Measurements from ENCODE around the gene RPP14. TPM values are rescaled to one million over a fixed set of nuclear protein-coding genes. Genes with fewer than 3 reads are reported as not detected.
"Not testable (repeated sequence)": the region's sequence is repeated elsewhere in the genome, so short reads cannot be mapped to it uniquely, and the experiment has no call there.

The RPP14 gene
- total RNA-seq (2014; rRNA removed; shearing (Covaris generic)), result 15.3 and 18.2 TPM in 2 replicates

DNA sequence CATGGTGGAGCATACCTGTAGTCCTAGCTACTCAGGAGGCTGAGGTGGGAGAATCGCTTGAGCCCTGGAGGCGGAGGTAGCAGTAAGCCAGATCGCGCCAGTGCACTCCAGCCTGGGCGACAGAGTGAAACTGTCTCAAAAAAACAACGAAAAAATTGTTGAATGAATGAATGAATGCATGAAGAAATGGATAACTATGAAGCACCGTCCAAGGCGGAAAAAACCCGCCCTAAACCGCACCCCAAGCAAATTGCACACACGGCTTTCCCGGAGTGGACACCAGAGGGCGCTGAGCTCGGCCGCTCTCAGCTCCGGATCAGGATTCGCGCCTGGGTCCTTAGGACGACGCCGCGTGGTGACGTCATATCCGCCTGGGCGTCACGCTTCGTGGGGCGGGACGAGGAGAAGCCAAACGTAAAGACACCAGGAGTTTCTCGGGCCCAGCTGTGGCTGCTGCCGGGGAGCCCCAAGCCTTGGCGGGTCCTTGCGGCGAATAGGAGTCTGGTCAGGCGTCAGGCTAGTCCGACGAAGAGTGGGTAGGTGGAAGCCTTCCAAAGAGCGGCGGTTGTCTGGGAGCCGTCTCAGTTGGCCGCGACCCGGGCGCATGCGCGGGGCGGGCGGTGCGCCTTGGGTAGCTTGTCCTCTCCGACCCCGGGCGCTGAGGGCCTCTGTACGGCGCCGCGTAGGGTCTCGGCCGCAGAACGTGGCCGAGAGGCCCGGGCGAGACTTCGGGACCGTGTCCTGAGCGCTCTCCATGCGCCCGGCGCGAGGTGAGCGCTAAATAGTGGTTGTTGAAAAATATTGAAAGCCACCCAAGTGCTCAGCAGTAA is at the start of gene RPP14, which contains the start of gene HTD2:
Gene RPP14 (plus strand): TSS at position 364 of the 830 bp plus-strand sequence. CDS start 4,085 bp downstream, outside the sequence.
Gene HTD2 (plus strand): TSS at position 639 of the 830 bp plus-strand sequence. CDS start 11,094 bp downstream, outside the sequence.
- peak; percentile 96 for DNase-seq (ENCODE audit: low read depth)

DNA sequence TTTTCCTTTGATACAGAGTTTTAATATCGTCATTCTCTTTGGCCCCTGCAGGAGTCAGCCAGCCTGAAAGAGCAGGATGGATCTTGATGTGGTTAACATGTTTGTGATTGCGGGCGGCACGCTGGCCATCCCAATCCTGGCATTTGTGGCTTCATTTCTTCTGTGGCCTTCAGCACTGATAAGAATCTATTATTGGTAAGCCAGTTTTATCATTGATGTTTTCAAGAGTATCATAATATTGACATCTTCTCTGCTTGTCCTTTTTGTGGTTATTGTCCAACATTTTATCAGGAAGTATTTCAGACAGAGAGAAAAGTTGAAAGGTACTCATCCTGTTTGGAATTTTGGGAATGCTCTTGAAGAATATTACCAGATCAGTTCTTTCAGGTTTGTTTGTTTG is 49.5 kb upstream of the RPP14 start:
- no peak for DNase-seq (ENCODE audit: low read depth)

DNA sequence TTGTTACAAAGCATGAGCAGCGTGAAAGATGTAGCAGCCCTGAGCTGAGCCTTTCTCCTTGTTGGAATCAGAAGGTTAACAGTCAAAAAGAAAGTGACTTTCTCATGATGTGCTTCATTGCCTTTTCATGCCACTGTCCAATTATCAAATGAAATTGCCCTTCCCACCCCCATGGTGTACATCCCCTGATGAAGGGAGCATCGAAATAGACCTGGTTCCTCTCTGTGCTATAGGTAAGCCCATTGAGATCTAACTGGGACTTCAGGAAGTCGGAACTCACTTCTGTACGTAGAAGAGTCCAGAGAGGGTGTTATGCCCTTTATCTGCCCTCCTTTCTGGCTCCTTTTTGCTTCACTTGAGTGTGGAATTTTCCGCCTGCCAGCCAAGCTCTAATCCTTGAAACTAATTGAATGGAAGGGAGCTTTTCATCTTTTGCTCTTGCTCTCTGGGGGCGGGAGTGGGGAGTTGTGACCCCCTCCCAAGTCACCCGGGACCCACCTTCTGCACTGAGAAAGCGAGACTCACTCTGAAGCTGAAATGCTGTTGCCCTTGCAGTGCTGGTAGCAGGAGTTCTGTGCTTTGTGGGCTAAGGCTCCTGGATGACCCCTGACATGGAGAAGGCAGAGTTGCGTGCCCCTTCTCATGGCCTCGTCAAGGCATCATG is 47.5 kb upstream of the RPP14 start:
- no peak for DNase-seq (ENCODE audit: low read depth)

DNA sequence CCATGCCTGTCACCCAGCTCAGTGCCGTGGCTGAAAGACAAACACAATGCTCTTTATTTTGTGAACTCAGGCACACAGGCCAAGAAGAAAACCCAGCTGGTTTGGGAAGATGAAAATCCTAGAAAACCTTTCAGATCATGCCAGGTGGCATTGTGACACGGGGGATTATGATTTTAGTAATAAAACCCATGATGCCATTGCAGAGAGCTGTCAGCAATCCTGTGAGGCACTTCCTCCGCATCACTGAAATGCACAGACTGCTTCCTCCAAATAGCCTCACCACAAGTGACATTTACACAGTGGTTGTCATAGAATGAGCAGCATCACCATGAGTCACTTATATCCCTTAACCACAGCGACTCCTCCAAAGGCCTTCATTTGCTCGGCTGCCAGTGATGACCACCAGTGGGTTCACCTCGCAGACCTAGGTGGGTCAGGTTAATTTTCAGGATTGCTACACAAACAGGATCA is 45.7 kb upstream of the RPP14 start:
- DNase-seq (ENCODE audit: low read depth), result peak; percentile 90

DNA sequence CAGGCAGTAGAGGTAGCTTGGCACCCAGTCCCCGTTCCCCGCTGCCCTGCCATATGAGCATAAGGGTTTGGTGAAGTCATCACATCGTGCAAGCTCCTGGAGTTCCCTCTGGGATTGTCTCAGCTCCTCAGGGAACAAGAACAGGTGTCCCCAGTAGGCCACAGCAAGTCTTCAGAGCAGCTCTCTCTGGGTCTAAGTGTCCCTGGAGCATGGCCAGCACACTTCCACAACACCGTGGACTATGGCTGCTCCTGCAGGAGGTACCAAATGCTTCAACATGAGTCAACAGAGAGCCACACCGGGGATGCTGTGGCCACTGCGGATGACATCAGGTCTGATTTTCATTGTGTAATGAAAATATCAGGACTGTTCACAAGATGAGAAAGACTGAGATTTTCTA is 45.3 kb upstream of the RPP14 start:
- peak; percentile 64 for DNase-seq (ENCODE audit: low read depth)

DNA sequence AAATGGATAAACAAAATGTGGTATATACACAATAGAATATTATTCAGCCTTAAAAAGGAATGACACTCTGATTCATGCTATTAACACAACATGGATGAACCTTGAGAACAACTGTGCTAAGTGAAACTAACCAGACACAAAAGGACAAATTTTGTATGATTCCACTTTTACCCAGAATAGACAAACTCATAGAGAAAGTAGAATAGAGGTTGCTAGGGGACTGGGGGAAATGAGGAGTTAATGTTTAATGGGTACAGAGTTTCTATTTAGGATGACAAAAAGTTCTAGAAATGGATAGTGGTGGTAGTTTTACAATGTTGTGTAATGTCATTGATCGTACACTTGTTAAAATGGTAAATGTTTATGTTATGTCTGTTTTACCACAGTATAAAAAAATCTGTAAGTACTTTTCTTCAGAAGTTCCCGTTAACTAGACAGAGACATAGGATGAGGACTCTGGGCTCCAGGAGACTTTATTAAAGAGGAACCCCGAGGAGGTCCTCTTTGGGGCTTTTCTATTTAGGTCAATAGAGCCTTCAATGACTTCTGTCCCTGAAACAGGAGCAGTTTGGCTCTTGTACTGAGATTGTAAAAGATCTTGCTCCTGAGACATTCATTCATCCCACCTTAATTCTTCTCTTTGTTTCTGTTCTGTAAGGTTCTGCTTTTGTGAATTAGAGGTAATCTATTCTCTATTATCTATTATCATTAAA is 43.9 kb upstream of the RPP14 start:
- DNase-seq (ENCODE audit: low read depth), result no peak

DNA sequence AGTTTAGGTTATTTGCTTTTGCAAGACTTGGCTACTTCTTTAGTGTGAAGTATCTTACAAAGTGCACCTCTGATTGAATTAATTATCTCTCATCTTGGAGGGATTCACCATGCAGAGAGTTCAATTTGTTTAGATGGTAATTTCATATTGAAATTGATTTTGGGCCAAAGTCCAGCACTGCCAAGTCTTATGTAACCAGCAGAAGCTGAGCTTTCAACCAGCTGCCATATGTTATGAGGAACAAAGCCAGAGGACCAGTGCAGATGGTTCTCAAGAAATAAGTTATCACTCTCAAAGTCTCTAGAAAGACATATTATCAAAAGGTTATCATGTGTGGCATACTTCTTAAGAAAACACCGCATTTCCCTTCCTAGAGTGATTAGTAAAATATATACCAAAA is 39.5 kb upstream of the RPP14 start:
- DNase-seq (ENCODE audit: low read depth), result no peak

DNA sequence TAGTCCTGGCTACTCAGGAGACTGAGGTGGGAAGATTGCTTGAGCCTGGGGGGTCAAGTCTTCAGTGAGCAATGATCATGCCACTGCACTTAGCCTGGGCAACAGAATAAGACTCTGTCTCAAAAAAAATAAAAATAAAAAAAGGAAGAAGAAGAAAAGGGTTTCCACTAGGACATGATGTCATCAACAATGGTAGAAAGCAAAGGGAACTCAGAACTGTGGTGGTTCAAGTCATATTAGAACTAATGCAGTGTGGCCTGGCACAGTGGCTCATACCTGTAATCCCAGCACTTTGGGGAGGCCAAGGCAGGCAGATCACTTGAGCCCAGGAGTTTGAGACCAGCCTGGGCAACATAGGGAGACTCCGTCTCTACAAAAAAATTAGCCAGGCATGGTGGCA is 38.5 kb upstream of the RPP14 start:
- not testable (repeated sequence) for DNase-seq (ENCODE audit: low read depth)

DNA sequence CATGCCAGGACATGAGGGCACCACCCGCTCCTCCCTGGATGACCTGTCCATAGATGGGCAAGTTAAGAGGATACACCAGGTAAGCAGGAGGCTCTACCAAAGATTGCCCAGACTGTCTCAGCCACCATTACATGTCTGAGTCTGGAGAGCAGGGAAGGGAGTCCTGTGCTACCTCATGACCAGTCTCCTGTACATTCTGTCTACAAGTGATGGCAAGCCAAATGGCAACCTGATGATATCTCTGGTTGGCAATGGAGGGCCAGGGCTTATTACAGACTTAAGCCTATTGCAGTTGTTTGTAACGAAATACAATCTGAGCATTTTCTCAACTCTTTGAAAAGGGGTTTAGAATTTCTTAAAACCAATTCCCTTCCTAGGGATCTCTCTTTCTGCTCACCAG is 36.7 kb upstream of the RPP14 start:
- DNase-seq (ENCODE audit: low read depth), result no peak

DNA sequence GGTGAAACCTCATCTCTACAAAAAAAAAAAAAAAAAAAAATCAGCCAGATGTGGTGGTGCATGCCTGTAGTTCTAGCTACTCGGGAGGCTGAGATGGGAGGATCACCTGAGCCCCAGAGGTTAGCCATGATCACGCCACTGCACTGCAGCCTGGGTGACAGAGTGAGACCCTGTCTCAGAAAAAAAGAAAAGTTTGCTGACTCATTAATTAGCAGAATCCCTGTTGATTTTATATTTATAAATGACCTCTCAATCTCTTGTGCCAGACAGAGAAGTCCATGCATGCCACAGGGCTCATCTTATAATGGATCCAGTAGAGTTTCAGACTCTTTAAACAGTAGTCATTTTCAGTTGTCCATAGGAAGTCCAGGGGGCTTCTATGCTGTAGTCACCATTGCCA is 35.6 kb upstream of the RPP14 start:
- DNase-seq (ENCODE audit: low read depth), result no peak

DNA sequence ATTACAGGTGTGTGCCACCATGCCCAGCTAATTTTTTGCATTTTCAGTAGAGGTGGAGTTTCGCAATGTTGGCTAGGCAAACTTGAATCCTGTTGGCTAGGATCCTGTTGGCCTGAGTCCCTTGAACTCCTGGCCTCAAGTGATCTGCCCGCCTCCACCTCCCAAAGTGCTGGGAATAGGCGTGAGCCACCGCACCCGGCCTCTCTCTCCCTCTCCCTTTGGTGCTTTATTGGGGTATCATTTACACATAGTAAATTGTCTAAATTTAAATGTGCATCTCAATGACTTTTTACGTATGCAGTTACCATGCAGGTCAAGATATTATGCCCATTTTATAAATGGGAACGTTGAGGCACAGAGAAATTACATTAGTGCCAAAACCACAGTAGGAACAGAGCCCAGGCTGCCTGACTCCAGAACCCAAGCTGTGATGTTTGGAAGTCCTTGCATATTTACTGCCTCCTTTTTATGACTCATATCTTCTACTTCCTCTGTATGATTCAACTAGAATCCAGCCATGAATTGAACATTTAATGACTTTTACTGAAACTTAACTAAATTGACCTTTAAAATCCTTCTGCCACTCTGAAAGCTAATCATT is 34.0 kb upstream of the RPP14 start:
- DNase-seq (ENCODE audit: low read depth), result peak; percentile 91

DNA sequence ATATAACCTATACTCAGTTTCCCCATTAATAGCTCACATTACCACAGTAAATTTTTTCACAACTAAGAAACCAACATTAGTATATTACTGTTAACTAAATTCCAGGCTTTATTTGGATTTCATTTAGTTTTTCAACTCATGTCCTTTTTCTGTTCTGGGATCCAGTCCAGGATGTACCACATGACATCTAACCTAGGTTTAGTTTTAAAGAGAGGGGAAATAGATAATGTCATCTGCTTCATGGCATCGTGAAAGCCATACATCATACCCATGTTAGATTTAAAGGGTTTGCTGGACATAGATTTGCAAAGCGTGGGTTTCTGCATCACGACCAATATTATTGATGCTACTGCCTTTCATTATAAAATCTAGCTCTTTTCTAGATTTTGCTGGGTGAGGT is 33.2 kb upstream of the RPP14 start:
- peak; percentile 33 for DNase-seq (ENCODE audit: low read depth)

DNA sequence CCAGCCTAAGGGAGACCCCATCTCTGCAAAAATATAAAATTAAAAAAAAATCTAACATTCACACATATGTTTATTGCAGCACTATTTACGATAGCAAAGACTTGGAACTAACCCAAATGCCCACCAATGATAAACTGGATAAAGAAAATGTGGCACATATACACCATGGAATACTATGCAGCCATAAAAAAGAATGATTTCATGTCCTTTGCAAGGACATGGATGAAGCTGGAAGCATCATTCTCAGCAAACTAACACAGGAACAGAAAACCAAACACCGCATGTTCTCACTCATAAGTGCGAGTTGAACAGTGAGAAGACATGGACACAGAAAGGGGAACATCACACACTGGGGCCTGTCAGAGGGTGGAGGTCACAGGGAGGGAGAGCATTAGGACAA is 32.7 kb upstream of the RPP14 start:
- not testable (repeated sequence) for DNase-seq (ENCODE audit: low read depth)

DNA sequence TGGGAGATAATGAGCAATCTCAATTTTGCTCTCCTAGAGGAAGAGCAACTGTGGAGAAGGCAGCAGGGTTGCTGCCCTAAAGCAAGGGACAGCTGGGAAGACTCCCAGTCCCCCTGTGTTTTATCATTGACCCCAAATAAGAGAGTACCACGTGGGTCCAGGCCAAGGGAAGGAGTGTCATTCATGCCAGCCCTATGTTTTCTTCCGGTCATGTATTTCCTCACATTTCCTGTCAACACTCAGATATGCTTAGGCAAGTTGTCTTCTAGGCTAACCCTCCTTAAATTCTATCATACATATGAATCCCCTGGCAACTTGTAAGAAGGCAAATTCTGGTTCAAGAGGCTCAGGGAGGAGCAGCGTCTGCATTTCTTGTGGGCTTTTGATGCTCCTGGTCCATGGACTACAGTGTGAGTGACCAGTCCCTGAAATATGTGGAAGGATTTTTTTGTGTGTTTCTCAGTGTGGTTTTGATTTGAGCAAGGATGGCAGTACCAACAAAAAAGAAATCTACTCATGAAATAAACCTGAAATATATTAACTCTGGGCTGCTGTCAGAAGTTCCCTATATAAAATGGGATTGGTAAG is 31.9 kb upstream of the RPP14 start:
- DNase-seq (ENCODE audit: low read depth), result no peak

DNA sequence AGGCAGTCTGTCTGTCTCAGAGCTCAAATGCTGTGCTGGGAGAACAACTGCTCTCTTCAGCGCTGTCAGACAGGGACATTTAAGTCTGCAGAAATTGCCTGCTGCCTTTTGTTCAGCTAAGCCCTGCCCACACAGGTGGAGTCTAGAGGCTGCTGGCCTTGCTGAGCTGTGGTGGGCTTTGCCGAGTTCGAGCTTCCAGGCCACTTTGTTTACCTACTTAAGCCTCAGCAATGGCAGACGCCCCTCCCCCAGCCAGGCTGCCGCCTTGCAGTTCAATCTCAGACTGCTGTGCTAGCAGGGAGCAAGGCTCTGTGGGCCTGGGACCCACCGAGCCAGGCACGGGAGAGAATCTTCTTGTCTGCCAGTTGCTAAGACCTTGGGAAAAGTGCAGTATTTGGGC is 25.0 kb upstream of the RPP14 start:
- no peak for DNase-seq (ENCODE audit: low read depth)

DNA sequence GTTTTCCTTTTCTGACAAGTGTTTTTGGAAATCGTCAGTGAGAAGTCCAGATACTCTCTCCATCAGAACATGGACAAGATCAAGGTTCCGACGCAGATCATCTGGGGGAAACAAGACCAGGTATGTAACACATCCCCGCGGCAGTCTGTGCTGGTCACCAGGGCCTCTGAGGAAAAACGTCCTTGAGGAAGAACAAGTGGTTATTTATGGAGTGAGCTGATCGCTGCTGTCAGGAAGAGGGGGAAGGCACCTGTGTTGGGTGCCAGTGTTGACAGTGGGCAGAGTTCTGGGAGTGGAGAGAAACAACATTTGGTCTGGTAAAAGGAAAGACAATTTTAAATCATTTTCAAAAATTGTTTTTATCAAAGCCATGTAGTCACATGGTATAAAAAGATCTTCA is 20.7 kb upstream of the RPP14 start:
- no peak for DNase-seq (ENCODE audit: low read depth)

DNA sequence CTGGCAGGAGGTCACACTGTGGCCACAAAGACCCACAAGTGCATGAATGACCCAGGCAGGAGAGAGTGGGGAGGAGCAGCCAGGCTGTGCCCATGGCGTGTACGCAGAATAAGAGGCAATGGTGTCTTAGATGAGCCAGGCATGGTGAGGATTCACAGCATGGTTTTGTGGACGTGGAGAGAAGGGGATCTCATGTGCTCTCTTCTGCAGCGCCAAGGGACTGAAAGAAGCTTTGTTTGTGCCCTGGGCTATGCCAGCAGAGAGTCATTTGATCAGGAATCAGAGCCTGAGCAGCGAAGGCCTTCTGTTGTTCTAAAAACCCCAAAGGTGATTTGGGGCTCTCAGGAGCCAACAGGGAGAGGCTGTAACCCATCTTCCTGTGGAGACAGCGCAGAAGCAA is 18.7 kb upstream of the RPP14 start:
- DNase-seq (ENCODE audit: low read depth), result no peak

DNA sequence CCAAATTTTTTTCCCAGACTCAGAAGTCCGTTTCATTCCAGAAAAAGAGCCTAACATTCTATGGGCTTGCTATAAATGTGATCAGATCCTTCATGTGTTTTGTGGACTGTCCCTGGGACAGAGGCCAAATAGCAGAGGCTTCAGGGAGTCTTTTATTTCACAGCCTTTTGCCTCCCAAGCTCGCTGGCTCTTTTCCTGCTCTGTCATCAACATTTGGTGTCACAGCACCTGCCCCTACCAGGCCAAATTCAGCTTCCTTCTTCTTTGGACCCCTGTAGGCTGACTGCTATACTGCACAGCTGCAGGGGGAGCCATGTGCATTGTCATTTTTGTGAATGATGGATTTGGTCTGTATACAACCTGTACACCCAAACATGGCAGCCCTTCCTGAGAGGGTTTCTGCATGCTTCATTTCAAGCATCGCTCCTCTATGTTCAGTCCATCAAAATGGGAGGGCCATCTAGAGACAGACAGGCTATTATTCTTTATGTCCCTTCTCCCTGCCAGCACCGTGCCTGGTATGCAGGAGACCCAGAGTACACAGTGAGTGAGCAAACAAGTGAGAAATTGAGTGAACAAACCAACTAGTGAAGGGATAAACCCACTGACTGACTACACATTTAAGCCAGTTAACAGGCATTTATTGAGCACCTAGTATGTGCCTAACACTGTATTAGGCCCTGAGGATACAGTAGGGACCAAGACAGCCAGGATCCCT is 17.9 kb upstream of the RPP14 start:
- no peak for DNase-seq (ENCODE audit: low read depth)

DNA sequence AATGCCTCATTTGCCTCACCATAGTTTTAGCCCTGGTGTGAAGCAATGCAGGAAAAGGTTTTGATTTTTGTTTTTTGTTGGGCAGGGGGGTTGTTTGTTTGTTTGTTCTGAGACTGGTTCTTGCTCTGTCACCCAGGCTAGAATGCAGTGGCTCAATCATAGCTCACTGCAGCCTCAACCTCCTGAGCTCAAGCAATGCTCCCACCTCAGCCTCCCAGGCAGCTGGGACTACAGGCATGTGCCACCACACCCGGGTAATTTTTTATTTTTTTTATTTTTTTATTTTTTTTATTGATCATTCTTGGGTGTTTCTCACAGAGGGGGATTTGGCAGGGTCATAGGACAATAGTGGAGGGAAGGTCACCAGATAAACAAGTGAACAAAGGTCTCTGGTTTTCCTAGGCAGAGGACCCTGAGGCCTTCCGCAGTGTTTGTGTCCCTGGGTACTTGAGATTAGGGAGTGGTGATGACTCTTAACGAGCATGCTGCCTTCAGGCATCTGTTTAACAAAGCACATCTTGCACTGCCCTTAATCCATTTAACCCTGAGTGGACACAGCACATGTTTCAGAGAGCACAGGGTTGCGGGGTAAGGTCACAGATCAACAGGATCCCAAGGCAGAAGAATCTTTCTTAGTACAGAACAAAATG is 17.0 kb upstream of the RPP14 start:
- not testable (repeated sequence) for DNase-seq (ENCODE audit: low read depth)

DNA sequence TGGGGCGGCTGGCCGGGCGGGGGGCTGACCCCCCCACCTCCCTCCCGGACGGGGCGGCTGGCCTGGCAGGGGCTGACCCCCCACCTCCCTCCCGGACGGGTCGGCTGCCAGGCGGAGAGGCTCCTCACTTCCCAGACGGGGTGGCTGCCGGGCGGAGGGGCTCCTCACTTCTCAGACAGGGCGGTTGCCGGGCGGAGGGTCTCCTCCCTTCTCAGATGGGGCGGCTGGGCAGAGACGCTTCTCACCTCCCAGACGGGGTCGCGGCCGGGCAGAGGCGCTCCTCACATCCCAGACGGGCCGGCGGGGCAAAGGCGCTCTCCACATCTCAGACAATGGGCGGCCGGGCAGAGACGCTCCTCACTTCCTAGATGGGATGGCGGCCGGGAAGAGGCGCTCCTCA is 15.6 kb upstream of the RPP14 start:
- DNase-seq (ENCODE audit: low read depth), result not testable (repeated sequence)

All from RPMI7951 (cell line).